GM19351 (cell line): ENCODE data around the gene ULBP3.
A peak's percentile ranks its signal among the peaks of the same experiment; 100 is the strongest.
"Not testable (repeated sequence)": the region's sequence is repeated elsewhere in the genome, so short reads cannot be mapped to it uniquely, and the experiment has no call there.

Experiments used
- ATAC-seq: cut with Tn5 transposase; IDR thresholded peaks from one replicate; pipeline ENCODE4 v1.9.1; 2021; ENCODE audit warnings: mild to moderate bottlenecking, moderate library complexity; ENCODE audit not compliant: unreplicated experiment

The ULBP3 gene

DNA sequence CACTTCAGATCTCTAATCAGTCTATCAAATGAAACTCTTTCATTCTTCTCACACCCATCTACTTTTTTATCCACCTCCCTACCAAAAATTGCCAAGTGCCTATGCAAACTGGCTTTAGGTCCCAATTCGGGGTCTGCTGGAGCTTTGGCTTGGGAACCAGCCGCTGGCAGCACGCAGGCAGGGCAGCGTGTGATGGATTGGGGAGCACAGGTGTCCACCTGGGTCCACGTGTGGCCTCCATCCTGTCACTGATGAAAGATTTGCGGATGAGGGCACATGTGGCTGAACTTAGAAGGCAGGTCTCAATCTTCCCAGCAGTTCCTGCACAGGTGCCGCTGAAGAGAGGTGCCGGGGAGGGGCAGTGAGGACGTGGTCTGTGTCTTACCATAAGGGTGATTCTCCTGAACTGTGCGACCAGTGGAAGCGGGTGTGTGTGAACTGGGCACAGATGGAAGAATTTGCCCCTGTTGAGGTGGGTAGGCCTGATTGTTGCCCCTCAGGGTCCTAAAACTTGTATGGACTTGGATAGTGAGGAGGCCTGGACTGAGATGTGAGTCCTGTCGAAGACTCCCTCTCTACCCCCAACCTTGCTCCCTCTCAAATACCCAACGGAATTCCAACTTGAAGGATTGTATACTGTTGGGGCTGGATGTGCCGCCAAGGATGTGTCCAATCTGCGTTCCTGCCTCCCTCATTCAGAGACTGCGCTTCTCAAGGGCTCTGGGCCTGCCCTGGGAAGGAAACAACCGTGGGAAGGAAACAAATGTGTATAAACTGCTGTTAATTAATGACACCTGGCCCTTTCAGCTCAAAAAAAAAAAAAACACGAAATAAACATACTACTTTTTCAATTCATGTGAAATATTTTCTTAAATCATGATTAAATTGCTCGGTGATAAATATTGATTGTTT lies 25.2 kb downstream of the ULBP3 start:
- no peak for ATAC-seq

DNA sequence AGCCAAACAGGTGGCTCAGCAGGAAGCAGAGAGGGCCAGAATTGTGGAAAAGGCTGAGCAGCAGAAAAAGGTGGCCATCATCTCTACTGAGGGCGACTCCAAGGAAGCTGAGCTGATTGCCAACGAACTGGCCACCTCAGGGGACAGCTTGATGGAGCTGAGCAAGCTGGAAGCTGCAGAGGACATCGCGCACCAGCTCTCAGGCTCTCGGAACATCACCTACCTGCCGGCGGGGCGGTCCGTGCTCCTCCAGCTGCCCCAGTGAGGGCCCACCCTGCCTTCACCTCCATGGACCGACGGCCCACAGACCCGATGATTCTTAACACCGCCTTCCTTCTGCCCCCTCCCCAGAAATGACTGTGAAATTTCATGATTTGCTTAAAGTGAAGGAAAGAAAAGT lies 25.8 kb downstream of the ULBP3 start:
- ATAC-seq, result no peak

DNA sequence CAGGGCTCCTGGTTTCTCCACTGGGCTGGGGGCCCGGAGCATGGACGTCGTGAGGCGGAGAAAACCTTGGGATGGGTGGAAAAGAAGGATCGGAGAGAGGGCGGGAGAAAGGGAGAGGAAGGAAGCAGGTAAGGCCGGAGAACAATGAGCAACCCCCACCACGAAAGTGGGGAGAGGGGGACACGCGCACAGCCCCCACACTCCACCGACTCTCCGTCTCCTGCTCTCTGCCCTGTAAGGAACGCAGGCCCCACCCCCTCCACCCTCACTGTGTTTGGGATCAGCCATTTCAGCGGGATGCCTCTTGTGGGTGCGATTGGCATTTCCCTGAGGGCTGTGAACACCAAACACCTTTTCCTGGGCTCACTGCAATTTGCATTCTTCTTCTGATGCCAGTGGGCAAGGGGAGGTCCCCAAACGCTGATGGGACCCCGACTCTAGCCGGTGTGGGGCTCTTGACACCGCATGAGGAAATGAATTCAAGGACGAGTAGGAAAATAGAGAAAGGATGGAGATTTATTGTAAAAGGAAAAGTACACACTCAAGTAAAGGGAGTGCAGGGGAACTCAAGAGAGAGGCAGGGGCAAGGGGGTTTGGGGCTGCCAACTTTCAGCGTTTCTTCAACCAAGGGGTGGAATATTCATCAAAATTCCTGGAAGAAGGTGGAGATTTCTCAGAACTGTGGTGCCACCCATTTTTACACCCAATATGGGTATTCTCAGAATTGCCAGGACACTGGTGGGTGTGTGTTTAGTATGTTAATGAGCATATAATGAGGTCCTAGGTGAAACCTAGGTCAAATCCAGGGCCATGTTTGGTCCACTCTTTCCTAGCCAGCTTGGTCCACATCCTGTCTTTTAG lies 30.5 kb downstream of the ULBP3 start:
- ATAC-seq, result no peak

DNA sequence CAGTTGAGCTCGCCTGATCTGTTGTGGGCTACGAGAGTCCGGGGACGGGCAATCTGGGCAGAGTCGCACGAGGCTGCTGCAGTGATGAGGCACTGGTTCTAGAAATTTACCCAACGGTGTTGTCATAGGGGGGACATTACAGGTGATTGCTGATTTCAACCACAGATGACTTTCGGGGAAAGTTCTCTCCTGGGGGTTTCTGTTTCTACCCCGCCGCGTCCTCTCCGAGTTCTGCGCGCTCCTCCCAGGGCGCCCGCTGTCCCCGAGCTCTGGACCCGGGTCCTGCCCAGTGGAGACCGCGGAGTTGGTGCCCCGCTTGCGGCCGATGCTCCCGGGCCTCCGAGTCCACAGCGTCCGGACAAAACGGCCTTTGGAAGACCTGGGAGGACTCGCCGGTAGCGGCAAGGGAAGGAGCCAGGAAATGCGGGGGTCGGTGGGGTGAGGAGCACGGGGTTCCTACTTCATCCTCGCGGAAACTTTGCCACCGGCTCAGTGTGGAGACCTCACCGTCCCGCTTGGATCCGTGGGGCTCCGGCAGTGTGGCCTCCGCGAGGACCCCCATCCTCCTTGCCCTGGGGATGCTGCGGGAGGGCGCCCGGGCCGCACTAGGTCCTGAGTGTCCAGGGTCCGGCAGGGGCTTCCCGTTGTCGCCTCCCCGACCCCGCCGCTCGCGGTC lies 31.3 kb downstream of the ULBP3 start:
- no peak for ATAC-seq

DNA sequence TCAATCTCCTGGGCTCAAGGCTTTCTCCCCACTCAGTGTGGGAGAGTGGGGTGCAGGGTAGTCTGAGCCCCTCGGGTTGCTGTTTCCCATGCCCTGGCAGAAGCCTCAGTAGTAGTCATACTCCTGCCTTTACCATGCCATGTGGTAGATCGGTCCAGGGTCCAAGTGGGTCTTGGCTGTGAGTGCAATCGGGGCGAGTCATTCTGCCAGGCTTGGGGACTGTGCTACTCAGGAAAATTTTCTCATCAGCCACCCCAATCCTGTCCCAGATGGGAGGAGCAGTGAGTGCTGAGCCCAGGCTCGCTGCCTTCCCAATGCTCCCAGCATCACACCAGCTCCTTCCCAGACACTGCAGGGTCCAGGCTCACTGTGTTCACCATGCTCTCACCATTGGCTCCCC lies 32.8 kb downstream of the ULBP3 start:
- no peak for ATAC-seq

DNA sequence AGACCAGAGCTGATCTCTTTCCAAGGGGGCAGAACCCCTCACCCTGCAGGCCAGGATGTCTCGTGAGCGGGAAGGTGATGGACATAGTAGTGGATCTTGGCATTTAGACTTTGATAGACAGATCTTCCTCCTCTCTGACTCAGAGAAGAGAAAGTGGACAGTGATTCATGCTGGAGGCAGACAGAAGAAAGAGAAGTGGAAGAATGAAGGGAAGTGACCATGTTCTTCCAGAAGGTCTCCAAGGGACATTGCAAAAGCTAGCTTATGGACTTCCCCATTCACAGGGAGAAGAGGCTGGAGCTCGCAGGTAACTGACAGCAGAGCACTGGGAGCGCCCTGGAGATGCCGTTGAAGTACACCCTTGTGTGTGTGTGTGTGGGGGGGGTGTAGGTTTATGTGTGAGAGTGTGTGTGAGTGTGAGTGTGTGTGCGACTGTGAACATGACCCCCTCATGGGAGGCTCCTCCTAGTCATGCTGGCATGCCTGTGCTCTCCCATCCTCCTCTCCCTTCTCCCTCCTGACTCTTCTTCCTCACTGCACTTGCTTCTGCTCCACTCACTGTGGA lies 35.6 kb downstream of the ULBP3 start:
- ATAC-seq, result no peak

DNA sequence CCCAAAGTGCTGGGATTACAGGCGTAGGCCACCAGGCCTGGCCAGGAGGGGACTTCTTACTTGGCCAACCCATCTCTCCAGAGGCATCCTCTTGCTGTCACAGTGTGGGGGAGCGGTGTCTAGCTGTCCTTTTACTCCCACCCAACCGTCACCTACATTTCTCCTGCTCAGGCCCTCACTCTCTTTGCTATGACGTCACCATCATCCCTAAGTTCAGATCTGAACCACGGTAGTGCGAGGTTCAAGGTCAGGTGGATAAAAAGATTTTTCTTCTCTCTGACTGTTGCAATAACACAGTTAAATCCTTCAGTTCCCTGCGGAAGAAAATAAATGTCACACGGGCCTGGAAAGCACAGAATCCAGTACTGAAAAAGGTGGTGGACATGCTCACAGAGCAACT lies 36.3 kb downstream of the ULBP3 start:
- no peak for ATAC-seq

DNA sequence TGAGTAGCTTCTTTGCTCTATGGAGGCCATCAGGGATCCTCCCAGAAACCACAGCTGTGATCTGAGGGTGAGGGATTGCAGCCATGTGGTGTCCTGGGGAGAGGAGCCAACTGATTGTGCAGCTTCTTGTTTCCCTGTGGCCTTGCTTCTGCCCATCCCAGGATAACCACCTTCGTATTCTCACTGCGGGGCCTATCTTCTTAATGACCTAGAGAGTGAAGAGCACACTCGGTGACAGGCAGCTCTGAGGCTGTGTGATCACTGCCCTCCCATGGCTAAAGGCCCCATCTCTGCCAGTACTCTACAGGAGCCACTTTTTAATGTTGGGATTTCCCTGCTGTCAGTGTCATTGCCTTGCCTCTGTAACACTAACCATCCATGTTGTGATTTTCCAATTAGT lies 38.3 kb downstream of the ULBP3 start:
- ATAC-seq, result no peak

DNA sequence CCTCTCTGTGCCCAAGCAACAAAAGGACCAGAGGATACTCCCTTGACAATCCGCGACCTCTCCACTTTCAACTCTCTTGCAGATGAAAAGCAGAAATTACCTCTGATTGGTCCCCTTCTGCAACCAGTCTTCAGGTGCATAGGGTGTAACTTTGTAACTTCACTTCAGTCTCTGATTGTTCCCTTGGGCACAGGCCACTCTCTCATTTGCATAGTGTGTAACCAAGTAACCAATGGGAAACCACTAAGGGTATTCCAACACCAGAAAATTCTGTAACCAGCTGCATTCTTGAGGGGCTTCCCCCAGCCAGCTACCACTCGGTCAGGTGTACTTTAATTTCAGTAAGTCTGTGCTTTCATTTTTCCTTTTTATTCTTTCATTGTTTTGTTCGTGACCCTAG lies 39.2 kb downstream of the ULBP3 start:
- ATAC-seq, result peak; percentile 59

DNA sequence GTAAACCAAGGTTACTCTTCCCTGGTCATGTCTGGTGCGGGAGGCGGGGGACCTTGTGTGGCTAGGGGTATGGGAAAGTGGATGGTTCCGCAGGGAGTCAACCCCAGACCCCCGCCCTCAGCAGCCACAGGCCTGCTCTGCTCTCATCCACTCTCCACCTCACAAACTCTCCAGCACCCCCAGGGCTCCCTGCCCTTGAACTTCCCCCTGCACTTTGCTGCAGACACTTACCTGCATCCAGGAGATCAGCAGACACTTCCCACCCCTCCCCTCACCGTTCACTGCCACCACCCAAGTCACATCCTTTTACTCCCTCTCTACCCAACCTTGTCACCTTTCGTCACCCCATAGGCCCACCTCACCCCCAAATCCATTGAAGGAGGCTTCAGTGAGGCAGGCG lies 39.6 kb downstream of the ULBP3 start:
- no peak for ATAC-seq

DNA sequence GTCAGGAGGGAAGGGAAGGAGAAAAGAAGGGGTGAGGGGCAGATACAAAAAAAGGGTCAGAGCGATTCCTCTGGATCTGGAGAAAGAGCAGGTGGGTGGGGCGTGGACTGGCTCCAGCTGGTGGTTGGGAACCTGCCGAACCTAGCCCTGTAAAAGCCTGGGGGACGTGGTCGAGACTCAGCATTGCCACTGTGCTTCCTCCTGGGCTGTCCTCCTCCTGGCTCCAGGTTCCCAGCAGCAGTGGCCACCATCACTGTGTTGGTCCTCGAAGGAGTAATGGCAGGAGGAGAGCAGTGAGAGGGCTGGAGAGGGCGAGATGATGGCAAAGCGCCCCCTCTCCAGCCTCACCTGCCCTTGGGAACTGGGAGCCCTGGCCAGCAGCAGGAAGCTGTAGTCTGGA lies 40.1 kb downstream of the ULBP3 start:
- no peak for ATAC-seq

DNA sequence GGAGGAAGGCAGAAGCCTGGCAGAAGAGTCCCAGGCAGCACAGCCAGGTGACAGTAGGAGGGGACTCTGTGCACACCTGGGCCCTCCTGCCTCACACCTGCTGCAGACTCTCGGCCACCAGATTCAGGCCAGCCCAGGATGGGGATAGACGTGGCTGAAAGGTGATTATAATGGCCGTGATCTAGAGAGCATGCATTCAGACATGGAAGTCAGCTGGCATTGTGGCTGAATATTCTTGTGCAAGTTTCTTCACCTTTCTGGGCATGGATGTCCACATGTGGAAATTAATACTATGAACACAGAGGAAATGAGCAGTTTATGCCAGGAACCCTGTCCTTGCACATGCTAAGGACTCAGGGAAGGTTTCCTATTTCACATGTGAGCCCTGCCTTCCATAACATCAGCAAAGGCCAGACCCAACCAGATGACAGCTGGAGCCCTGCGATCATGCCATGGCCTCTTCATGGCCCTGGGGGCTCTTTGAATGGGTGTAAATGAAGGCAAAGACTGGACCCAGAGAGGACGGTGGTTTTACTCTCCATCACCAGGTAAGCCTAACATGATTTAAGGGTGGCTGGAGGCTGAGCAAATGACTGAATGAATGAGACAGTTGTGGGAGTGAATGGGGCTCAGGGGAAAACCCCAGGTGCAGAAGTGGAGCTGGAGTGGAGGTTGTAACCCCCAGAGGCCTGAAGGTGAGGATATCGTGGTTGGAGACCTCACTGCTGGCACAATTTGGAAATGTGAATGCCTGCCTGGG lies 40.9 kb downstream of the ULBP3 start:
- ATAC-seq, result no peak

DNA sequence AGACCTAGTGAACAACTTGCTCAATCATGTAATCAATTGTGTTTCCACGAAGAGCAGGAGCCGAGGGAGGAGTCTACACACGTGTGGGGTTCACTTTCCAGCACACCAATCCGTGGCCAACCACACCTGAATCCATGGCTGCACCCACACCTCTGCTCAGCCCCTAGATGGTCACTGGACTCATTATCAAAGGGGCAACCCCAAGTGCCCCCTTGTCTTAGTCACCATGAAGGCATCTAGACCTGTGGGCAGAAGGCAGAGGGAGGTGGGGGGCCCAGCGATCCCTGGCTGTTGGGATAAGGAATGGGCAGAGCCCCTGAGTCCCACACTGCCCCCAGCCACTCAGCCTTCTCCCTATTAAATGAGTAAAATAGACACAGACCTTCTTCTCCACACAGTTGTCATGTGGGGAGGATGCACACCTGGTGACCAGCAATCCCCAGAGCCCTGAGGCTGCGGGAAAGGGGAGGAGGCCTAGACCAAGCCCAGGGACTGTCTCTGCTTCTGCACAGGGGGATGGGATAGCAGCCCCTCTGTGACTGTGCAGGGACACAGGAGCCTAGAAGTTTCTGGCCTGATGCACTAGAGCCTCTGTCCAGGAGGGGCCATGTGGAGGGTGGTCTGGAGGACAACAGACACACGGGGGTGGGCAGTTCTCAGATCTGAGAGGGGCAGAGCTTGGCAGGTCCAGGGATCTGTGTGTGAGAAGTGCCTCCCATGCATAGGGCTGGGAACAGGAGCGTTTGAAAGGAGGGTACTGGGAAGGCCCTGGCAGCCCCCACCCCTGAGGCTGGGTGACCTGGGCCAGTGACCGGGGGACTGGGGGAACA lies 41.7 kb downstream of the ULBP3 start:
- ATAC-seq, result no peak

DNA sequence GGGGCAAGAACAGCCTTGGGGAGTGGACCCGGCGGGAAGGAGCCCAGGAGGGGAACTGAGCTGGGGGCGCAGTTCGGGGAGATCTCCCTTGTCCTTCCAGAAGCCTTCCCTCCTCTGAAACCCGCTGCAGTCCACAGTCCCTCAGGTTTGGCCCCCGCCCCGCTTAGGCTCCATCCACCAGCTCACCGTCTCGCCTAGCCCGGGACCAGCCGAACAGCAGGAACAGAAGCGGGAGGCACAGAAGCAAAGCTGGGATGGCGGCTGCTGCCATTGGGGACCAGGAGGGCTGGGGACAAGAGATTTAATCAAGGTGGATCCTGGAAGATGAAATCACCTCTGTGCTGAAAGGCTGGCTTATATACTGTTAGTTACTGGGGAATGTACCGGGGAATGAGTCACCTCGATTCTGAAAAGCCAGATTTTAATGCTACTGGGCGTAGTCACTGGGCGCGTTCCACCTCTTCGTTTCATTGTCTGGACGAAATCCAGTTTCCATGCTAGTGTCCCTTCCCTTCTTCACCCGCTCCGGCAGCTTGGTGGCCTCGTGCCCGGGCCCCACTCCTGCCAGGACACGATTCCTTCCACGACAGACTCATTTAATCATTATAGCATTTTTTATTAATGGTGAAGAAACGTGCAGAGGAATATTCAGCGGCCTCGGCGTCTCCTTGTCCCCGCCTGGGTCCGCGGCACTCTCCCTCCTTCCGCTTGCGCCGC lies 43.6 kb downstream of the ULBP3 start, which contains the start of gene RAET1L:
Gene RAET1L, minus strand, starts transcription at position 332 of the 717 bp plus-strand sequence. Its CDS starts 61 bp downstream, at position 271.
- no peak for ATAC-seq

DNA sequence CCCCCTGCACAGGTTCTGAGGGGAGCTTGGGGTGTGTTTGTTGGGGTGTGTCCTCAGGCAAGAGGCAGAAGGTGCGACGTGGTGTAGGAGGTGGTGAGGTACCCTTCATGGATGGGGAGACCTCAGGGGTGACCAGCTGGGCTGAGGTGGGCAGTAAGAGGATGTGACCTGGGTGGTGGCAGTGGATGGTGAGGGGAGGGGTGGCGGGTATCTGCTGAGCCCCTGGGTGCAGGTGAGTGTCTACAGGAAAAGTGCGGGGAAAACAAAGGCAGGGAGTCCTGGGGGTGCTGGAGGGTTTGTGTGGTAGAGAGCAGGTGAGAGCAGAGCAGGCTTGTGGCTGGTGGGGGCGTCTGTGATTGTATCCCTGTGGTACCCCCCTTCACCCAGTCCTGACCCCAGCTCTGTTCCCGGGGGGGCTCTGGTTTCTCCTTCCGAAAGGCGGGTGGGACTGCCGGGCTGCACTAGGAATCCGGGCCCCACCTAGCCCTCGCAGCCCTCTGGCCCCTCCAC lies 44.2 kb downstream of the ULBP3 start:
- no peak for ATAC-seq

DNA sequence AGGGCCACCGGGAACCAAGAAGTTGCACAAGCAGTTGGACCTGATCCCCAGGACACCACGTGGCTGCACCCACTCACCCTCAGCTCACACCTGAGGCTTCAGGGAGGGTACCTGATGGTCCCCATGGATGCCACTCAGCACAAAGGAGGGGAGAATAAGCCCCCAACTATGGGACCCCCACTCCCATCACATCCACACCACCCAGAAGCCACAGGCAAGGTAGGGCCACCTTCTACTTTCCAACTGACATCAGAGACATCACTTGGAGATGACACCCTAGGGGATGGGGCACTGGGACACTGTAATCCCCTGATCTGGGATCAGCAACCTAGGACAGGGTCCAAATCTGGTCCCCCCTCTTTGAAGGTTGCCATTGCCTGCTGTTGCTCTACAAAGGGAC lies 44.9 kb downstream of the ULBP3 start:
- not testable (repeated sequence) for ATAC-seq

DNA sequence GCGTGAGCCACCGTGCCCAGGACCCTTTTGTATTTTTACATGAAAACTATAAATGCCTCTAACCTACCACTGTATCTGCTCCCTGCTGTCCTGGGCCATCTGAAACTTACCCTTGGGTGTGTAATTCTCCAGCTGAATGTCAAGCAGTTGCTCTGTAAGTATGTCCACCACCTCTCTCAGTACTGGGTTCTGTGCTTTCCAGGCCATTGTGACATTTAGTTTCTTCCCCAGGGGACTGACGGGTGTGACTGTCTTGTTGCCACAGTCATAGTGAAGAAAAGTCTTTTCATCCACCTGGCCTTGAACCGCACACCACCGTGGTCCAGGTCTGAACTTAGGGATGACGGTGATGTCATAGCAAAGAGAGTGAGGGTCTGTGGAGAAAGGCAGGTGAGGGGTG lies 47.1 kb downstream of the ULBP3 start:
- ATAC-seq, result not testable (repeated sequence)

DNA sequence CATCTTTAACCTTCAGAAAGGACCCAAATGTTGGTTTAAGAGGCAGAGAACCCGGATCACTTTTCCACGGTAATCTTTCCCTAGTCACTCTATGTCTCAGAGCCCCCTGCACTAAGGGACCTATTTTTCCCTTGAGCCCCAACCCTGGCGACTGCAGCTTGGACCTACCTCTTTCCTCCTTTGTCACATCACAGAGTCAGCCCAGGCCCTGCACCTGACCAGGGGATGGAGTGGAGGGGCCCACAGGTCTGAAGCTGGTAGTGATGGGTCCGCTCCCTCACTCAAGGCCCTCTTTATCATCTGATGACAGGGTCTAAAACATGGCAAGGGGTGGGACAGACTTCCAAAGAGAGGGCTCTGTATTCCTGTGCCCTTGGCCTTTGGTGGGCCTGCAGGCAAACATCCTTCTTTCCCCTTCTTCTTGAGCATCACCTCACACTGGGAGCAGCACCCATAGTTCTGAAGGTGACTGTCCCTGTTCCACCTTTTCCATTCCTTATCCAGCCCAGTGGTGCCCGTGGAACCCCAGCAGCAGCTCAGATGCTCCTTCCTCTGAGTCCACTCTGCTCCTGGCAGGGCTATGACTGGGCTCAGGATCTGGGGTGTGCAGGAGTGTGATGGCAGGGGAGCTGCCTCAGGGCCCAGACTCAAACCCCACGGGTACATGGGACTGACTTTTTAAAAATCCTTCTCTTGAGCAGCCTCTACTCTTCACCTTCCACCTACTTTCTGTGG lies 49.9 kb downstream of the ULBP3 start:
- no peak for ATAC-seq
